Measurements from ENCODE around the gene BRPF1. TPM values are rescaled to one million over a fixed set of nuclear protein-coding genes. Genes with fewer than 3 reads are reported as not detected.

Gene BRPF1, protein sequence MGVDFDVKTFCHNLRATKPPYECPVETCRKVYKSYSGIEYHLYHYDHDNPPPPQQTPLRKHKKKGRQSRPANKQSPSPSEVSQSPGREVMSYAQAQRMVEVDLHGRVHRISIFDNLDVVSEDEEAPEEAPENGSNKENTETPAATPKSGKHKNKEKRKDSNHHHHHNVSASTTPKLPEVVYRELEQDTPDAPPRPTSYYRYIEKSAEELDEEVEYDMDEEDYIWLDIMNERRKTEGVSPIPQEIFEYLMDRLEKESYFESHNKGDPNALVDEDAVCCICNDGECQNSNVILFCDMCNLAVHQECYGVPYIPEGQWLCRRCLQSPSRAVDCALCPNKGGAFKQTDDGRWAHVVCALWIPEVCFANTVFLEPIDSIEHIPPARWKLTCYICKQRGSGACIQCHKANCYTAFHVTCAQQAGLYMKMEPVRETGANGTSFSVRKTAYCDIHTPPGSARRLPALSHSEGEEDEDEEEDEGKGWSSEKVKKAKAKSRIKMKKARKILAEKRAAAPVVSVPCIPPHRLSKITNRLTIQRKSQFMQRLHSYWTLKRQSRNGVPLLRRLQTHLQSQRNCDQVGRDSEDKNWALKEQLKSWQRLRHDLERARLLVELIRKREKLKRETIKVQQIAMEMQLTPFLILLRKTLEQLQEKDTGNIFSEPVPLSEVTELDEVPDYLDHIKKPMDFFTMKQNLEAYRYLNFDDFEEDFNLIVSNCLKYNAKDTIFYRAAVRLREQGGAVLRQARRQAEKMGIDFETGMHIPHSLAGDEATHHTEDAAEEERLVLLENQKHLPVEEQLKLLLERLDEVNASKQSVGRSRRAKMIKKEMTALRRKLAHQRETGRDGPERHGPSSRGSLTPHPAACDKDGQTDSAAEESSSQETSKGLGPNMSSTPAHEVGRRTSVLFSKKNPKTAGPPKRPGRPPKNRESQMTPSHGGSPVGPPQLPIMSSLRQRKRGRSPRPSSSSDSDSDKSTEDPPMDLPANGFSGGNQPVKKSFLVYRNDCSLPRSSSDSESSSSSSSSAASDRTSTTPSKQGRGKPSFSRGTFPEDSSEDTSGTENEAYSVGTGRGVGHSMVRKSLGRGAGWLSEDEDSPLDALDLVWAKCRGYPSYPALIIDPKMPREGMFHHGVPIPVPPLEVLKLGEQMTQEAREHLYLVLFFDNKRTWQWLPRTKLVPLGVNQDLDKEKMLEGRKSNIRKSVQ (N-terminal part only)
- 24.1 to 27.1 TPM (median 26.6 TPM) in 3 replicates for total RNA-seq

DNA sequence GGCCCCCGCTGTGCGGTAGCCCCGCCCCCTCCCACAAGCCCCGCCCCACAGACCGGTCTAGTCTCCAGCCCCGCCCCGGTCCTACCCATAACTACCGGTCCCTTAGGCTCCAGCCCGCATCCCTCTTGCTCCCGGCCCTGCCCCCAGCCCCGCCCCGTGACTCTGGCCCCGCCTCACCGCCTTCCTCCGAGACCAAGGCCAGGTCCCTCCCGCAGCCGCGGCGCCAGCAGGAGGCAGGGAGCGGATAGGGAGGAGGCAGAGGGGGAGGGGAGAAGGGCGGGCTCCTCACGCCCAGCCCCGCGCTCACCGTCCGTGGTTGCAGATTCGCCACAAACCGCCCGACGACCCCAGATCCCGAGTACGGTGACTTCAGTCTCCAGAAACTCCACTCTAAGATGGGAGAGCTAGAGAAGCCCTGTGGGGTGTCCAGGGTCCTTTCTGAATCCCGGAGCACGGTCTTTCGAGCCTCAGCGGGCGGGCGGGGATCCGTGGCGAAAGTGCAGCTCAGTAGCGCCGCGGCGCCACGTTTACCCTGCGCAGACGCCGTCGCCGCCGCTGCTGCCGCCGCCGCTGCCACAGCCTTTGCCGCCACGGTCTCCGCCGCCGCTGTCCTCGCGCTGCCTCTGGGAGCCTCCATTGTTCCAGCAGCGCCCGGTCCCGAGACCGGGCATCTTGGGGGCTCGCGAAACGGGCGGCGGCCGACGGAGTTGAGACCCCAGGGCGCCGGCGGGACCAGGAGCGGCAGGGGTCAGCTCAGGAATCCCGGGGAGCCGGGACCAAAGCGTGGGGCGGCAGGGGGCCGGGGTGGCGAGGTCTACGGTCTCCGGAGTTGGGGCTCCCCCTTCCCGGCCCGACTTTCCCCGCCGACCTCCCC is at the start of gene BRPF1:
TSS of gene BRPF1 (plus strand) at position 530 of the 874 bp plus-strand sequence. CDS start 2,406 bp downstream, outside the sequence.
- DNase-seq (ENCODE audit: low spot score in 2 of 2, unreplicated experiment in 2 of 2): peak; percentile 98 to 100
- Mint-ChIP-seq H3K4me1 (peaks cover 27% of the 10 kb centered on the region), H3K27me3 (ENCODE audit: low read depth) (peaks cover 9% of the 10 kb centered on the region), H3K9me3 (no peaks in the 10 kb centered on the region), H3K36me3 (peaks cover 13% of the 10 kb centered on the region), H3K4me3 (peak within 1 kb of the TSS; percentile 94), H3K27ac (peak within 1 kb of the TSS; percentile 98)
- TF ChIP-seq CTCF (IDR thresholded peaks at IDR 0.05; ENCODE audit: unreplicated experiment): no peak

- DNase-seq (ENCODE audit: low spot score in 2 of 2, unreplicated experiment in 2 of 2): no peak
- no peak for TF ChIP-seq CTCF (IDR thresholded peaks at IDR 0.05; ENCODE audit: unreplicated experiment)
- H3K4me1 Mint-ChIP-seq: no peaks in the 10 kb centered on the region
- H3K27ac Mint-ChIP-seq: no peak overlapping the region
- H3K27me3 Mint-ChIP-seq (ENCODE audit: low read depth): no peaks in the 10 kb centered on the region
- H3K36me3 Mint-ChIP-seq: peaks cover 40% of the 10 kb centered on the region
- H3K9me3 Mint-ChIP-seq: no peaks in the 10 kb centered on the region
- H3K4me3 Mint-ChIP-seq: no peak overlapping the region
Measured at GRCh38 chr3:9682096-9682495, 49.4 kb upstream of the BRPF1 start.

DNA sequence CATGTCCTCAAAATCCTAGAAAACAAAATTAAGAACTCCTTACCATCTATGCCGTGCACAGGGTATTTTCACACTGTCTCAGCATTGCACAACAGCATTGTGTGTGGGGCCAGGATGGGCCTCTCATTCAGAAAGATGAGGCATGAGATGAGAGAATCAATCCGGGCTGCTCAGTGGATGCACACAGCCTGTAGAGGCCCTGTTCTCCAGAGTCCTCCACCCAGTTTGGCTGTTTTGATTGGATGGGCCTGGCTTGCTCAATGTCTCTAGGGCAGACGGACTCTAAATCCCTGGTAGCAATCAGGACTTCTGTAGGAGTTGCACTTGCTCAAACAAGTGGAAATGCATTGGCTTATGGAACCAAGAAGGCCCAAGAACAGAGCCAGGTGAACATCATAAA is 48.1 kb upstream of the BRPF1 start:
- Mint-ChIP-seq H3K4me1 (no peaks in the 10 kb centered on the region), H3K36me3 (peaks cover 37% of the 10 kb centered on the region), H3K9me3 (no peaks in the 10 kb centered on the region), H3K27me3 (ENCODE audit: low read depth) (no peaks in the 10 kb centered on the region), H3K4me3 (no peak overlapping the region), H3K27ac (no peak overlapping the region)
- no peak for DNase-seq (ENCODE audit: low spot score in 2 of 2, unreplicated experiment in 2 of 2)
- no peak for TF ChIP-seq CTCF (IDR thresholded peaks at IDR 0.05; ENCODE audit: unreplicated experiment)

DNA sequence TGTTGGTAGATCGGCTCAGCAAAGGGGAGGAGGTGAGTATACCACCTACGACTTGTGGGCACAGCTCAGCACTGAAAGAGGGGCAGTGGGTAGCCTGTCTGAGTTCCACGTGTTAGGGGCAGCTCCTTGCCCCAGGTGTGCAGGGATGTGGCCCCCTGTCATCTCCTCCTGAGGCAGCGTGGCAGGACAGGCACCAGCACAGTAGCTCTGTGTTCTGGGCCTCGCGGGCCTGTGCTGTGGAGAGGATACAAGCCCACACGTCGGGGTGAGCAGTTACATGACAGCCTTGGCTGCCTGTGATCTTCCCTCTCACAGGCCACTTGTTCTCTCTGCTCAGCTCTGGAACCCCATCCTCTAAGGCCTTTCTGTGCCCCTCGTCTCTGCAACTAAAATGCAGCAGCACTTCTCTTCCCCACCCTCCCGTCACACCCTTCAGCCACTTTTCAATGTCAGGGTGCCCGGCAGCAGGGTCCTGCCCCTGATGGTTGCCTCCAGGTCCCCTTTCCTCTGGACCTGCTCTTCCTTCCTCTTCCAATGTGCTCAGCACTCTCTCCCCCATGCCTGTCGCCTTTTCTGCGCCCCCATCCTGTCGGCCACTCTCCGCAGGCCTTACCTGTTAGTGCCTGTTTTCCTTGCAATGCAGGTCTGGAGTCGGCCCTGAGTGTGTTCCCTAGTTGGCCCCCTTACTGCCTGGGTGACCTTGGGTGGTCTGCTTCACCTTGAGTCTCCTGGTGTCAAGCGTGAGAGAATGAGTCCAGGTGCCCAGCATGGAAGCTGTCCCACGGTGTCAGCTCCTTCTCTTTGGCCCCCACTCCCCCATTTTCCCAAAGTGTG is 46.1 kb upstream of the BRPF1 start:
- H3K27ac Mint-ChIP-seq: no peak overlapping the region
- peaks cover 4% of the 10 kb centered on the region for H3K4me1 Mint-ChIP-seq
- H3K9me3 Mint-ChIP-seq: no peaks in the 10 kb centered on the region
- peaks cover 26% of the 10 kb centered on the region for H3K36me3 Mint-ChIP-seq
- TF ChIP-seq CTCF (IDR thresholded peaks at IDR 0.05; ENCODE audit: unreplicated experiment): no peak
- no peak for DNase-seq (ENCODE audit: low spot score in 2 of 2, unreplicated experiment in 2 of 2)
- H3K4me3 Mint-ChIP-seq: no peak overlapping the region
- H3K27me3 Mint-ChIP-seq (ENCODE audit: low read depth): no peaks in the 10 kb centered on the region
